ENCODE results near the gene ATXN7L1. TPM values are rescaled to one million over a fixed set of nuclear protein-coding genes. Genes with fewer than 3 reads are reported as not detected.
A peak's percentile ranks its signal among the peaks of the same experiment; 100 is the strongest.

ATXN7L1 gene
- total RNA-seq, 1 experiment from 2014 or later, result 29.9 TPM

- peaks cover 25% of the 10 kb centered on the region for H3K4me1 ChIP-seq (ENCODE audit: insufficient read depth, low read length, poor library complexity, severe bottlenecking)
- no peaks in the 10 kb centered on the region for H3K9me3 ChIP-seq (ENCODE audit: low read depth, low read length, poor library complexity, severe bottlenecking)
- TF ChIP-seq CTCF (conservative IDR thresholded peaks at IDR 0.05; ENCODE audit: low read depth, low read length) (no peak), EZH2 (IDR thresholded peaks at IDR 0.05; ENCODE audit: borderline replicate concordance, low read depth, low read length, poor library complexity, severe bottlenecking) (no peak)
- BruUV-seq (replicated peaks), result no TSS peak
- no peaks in the 10 kb centered on the region for H3K27me3 ChIP-seq (replicated peaks; ENCODE audit: insufficient read depth, low read depth, low read length, poor library complexity)
- POLR2A ChIA-PET (ENCODE audit: low non-redundant PET), result no interaction called here
- CTCF ChIA-PET, result no interaction called here
- no peak overlapping the region for H3K4me3 ChIP-seq (ENCODE audit: low read depth, low read length, poor library complexity, severe bottlenecking)
- DNase-seq (ENCODE audit: low spot score), result no peak
- H3K27ac ChIP-seq (ENCODE audit: low read depth, low read length, poor library complexity, severe bottlenecking), result no peak overlapping the region
- intact Hi-C loops (cut with micrococcal nuclease; ENCODE audit: unreplicated experiment), result no loop called here
- H3K36me3 ChIP-seq (ENCODE audit: insufficient read depth, low read length, poor library complexity, severe bottlenecking), result no peaks in the 10 kb centered on the region
Measured at GRCh38 chr7:105831824-105832535, 44.4 kb downstream of the ATXN7L1 start.

- Histone ChIP-seq H3K27me3 (replicated peaks; ENCODE audit: insufficient read depth, low read depth, low read length, poor library complexity) (no peaks in the 10 kb centered on the region), H3K27ac (ENCODE audit: low read depth, low read length, poor library complexity, severe bottlenecking) (no peak overlapping the region), H3K4me1 (ENCODE audit: insufficient read depth, low read length, poor library complexity, severe bottlenecking) (peaks cover 25% of the 10 kb centered on the region), H3K9me3 (ENCODE audit: low read depth, low read length, poor library complexity, severe bottlenecking) (no peaks in the 10 kb centered on the region), H3K4me3 (ENCODE audit: low read depth, low read length, poor library complexity, severe bottlenecking) (no peak overlapping the region), H3K36me3 (ENCODE audit: insufficient read depth, low read length, poor library complexity, severe bottlenecking) (no peaks in the 10 kb centered on the region)
- no peak for DNase-seq (ENCODE audit: low spot score)
- BruUV-seq (replicated peaks), result no TSS peak
- TF ChIP-seq EZH2 (IDR thresholded peaks at IDR 0.05; ENCODE audit: borderline replicate concordance, low read depth, low read length, poor library complexity, severe bottlenecking) (no peak), CTCF (conservative IDR thresholded peaks at IDR 0.05; ENCODE audit: low read depth, low read length) (no peak)
- POLR2A ChIA-PET (ENCODE audit: low non-redundant PET), result no interaction called here
- intact Hi-C loops (cut with micrococcal nuclease; ENCODE audit: unreplicated experiment), result no loop called here
- CTCF ChIA-PET, result no interaction called here
Measured at GRCh38 chr7:105831302-105831620, 45.1 kb downstream of the ATXN7L1 start.

- peak; percentile 75 for DNase-seq (ENCODE audit: low spot score)
- no peaks in the 10 kb centered on the region for H3K36me3 ChIP-seq (ENCODE audit: insufficient read depth, low read length, poor library complexity, severe bottlenecking)
- peaks cover 25% of the 10 kb centered on the region for H3K4me1 ChIP-seq (ENCODE audit: insufficient read depth, low read length, poor library complexity, severe bottlenecking)
- no peaks in the 10 kb centered on the region for H3K27me3 ChIP-seq (replicated peaks; ENCODE audit: insufficient read depth, low read depth, low read length, poor library complexity)
- ChIA-PET POLR2A (ENCODE audit: low non-redundant PET) (no interaction called here), CTCF (no interaction called here)
- no peak overlapping the region for H3K4me3 ChIP-seq (ENCODE audit: low read depth, low read length, poor library complexity, severe bottlenecking)
- H3K27ac ChIP-seq (ENCODE audit: low read depth, low read length, poor library complexity, severe bottlenecking), result peak overlapping the region; percentile 56
- TF ChIP-seq CTCF (conservative IDR thresholded peaks at IDR 0.05; ENCODE audit: low read depth, low read length), result no peak
- no peak for TF ChIP-seq EZH2 (IDR thresholded peaks at IDR 0.05; ENCODE audit: borderline replicate concordance, low read depth, low read length, poor library complexity, severe bottlenecking)
- no peaks in the 10 kb centered on the region for H3K9me3 ChIP-seq (ENCODE audit: low read depth, low read length, poor library complexity, severe bottlenecking)
- BruUV-seq (replicated peaks), result no TSS peak
- intact Hi-C loops (cut with micrococcal nuclease; ENCODE audit: unreplicated experiment), result no loop called here
Measured at GRCh38 chr7:105830405-105831301, 45.7 kb downstream of the ATXN7L1 start.
